Activated CD4-positive, CD25-positive, alpha-beta regulatory T cell (primary cell): ENCODE measurements around the gene MTG2.

Experiments used
- DNase-seq, 4 experiments: peaks; one replicate each; lab custom pipeline; 2025; lab: John Stamatoyannopoulos, UW

Gene MTG2

GRCh38 chr20:62163485-62163865 is 19.4 kb upstream of the MTG2 start:
- DNase-seq: no peak

- no peak for DNase-seq
Measured at GRCh38 chr20:62163986-62164762, 18.7 kb upstream of the MTG2 start.

GRCh38 chr20:62164879-62165761 is 17.7 kb upstream of the MTG2 start:
- DNase-seq: no peak

DNA sequence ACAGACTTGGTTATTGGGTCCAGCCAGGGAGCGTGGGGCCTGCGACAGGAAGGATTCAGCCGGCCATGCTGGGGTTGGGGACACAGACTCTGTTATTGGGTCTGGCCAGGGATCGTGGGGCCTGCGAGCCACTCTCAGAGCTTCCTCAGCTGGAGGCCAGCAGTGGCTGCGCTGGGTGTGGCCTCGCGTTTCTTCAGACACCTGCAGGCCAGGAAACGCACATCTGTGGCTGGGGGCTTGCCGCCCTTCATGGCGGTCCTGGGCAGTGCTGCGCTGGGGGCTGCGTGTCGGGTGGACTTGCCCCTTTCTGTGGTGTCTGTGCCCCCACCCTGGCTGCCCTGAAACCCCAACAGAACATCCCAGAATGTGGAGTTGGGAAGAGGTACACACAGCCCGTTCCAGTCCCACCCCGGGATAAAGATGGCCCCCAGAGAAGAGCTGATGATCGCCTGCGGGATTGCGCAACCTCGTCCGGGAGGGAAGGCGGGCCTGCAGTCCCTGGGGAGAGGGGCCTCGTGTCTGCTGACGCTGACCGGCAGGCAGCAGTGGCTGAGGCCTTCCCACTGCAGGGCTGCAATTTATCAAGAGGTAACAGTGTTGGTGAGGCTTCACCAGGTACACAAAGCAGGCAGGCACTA is 16.9 kb upstream of the MTG2 start:
- DNase-seq: no peak

GRCh38 chr20:62167474-62167873 is 15.4 kb upstream of the MTG2 start:
- no peak for DNase-seq

DNA sequence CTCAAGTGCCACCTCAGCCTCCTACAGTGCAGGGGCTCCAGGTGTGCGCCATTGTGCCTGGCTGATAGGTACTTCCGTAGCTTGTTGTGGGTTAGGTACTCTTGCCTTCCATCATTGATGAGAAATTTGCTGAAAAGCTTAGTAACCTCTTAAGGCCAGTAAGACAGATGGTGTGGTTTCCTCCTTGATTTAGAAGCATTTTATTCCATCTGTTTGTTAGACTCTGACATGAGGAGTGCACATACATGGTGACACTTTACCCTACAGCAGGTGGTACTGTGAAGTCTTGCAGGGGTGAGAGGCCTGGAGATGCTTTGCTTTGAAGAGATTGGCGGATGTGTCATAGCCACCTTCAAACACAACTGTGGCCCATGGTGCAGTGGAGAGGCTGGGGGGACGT is 14.8 kb upstream of the MTG2 start:
- DNase-seq: no peak

- DNase-seq: no peak
Measured at GRCh38 chr20:62168890-62169435, 13.9 kb upstream of the MTG2 start.

DNA sequence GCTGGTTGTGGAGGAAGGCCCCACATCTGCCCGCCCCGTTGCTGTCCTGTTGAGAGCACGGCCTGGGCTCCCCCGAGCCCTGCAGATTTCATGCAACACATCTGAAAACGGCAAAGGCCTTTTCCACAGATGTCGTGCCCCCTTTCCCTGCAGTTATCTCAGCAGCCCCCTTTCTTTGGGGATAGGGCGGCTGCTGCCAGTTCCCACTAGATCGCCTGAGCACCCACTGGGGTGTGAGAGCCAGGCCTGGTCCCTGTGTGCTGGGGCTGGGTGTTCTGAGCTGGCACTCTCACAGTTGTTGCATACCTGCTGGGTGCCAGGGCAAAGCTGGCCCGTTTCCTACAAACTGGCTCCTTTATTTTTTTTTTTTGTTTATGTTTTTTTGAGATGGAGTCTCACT is 12.3 kb upstream of the MTG2 start:
- DNase-seq: no peak

- DNase-seq: no peak
Measured at GRCh38 chr20:62171245-62171644, 11.6 kb upstream of the MTG2 start.

DNA sequence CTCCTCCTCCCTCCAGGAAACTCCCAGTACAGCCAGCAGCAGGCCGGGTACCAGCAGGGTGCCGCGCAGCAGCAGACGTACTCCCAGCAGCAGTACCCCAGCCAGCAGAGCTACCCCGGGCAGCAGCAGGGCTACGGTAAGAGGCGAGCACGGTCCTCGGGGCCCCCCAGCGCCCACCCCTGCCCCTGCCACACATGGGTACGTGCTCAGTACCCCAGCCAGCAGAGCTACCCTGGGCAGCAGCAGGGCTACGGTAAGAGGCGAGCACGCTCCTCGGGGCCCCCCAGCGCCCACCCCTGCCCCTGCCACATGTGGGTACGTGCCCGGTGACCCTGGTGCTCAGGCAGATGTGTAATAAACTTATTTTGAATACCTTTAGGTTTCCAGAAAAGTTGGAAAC is 10.2 kb upstream of the MTG2 start:
- DNase-seq: no peak

DNA sequence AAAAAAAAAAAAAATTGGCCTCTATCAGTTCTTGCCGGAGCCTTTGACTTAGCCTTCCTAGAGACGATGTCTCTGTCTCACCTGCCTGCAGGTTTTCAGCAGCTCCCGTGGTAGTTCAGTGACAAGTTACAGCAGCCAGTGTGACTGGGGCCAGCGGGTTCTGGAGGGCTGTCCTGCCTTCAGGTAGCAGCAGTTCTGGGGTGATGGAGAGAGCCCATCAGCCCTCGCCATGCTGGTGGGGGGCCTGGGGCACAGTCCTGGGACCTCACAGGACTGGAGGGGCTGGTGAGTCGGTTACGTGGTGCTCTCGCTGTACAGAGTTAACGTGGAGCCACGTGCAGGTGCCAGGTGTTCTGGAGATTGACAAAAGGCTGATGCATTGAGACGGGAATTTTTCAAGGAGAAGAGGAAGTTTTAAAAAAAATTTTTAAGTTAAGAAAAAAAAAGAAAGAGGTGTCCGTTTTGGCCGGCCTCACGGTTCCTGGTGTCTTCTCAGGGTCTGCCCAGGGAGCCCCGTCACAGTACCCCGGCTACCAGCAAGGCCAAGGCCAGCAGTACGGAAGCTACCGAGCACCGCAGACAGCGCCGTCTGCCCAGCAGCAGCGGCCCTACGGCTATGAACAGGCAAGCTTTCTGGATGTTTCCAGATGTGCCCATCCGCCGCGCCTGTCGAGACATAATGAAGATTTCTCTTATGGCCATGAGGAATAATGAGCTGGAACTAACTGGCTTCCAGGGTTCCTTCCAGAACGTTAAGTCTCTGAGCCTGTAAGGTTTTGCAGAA is 8.6 kb upstream of the MTG2 start:
- no peak for DNase-seq

DNA sequence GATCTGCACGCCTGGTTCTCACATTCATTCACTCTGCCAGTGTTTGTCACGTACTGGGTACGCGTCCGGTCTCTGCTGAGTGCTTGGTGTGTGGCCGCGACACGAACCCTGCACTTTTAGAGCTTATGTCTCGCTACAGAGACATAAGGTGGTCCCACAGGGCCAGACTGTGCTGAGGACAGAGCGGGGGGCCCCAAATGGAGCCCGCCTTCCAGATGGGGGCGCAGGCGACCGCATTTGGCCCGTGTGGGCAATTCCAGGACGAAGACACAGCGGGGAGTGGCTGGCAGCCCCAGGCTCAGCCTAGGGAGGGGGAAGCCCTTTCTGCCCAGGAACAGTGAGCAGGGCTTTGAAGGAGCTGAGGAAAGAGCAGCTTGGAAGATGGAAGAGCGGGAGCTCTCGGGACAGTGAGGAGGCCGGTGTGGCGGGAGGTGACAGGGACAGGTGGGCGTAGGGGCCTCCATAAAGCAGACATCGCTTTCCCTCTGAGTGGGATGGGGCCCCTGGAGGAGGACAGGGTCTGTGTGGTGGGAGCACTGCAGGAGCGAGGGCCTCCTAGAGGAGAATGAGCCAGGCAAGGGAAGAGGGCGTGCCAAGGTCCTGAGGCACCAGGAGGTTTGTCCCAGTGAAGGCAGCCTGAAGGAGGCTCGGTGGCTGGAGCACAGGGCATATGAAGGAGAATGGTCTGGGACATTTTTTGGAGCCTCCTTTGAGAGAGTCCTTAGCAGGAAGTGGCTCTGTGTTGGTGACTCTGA is 7.8 kb upstream of the MTG2 start:
- no peak for DNase-seq

- DNase-seq: no peak
Measured at GRCh38 chr20:62175711-62176110, 7.1 kb upstream of the MTG2 start.

- DNase-seq: no peak
Measured at GRCh38 chr20:62176866-62177265, 6.0 kb upstream of the MTG2 start.

GRCh38 chr20:62177307-62177706 is 5.5 kb upstream of the MTG2 start:
- DNase-seq: no peak

GRCh38 chr20:62178316-62179161 is 4.3 kb upstream of the MTG2 start:
- no peak for DNase-seq

DNA sequence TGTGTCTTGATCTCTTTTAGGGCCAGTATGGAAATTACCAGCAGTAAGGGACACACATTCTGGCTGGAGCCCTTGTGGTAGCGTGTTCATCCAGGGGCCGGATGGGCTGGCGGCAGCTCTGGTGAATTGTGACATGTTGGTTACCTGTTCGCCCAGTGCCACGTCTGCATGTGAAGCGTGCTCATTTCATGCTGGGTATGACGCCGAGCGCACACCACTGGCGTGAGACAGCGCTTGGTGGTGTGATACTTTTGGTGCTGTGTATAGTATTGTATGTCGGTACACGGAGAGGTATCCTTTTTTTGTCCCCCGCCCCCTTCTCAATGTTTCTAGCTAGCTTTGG is 3.7 kb upstream of the MTG2 start:
- no peak for DNase-seq

DNA sequence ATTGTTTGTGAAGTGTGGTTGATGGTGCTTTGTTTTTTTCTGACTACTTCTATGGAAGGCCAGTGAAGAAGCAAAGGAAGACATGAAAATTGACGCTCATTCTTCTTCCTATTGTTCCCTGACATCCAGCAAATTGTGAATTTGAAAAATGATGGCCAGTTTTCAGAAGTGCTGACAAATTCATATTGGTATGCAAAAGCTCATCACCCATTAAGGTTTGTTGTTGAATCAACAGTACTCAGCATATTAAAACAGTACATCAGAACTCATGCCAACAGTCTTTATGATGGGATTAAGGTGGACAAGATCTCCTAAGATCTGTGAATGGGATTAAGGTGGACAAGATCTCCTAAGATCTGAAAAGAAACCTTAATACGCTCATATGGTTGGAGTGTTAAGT is 1.0 kb upstream of the MTG2 start:
- no peak for DNase-seq

DNA sequence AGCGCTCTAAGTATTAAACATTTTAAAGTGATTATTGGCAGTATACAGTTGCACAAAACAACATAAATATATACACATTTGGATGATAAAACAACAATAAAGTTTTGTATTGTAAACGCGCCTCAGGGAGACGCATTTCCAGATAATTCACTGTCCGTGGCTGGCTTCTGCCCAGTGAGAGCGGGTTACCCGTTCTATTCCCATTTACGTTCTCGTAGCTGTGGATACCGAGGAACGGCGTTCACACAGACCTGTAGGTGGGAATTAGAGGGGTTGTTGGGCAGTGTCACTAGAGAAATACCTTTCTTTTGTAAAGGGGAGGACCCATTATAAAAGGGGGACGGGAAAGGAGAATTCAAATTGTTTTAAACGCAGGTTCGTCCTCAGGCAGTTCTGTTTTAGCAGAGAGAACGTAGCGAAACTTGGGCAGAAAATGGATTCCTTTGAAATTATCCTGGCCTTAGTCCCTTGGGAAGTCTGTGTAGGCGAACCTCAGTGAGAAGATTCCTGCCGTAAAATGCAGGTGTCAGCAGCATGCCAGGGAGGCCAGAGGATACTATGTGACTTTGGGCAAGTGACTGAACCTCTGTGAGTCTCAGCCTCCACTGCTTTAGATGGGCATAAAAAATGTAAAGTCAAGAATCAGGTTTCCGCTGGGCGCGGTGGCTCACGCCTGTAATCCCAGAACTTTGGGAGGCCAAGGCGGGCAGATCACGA is 756 bp downstream of the MTG2 start:
- DNase-seq: no peak

DNA sequence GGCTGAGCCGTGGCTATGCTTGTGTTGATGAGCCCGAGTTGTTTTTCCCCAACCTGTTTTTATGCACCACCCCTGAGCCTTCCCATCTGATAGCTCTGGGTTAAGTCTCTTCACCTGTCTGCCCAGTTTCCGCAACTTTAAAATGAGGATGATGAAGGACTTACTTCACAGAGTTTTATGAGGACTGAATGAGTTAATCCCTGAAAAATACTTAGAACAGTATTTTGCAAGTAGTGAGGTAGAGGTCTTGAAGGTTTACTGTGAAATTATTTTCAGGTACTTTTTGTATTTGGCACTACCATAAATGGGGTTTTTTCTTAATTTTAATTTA is 3.2 kb downstream of the MTG2 start:
- no peak for DNase-seq
